ENCODE results near the gene CPB2.

The CPB2 gene

DNA sequence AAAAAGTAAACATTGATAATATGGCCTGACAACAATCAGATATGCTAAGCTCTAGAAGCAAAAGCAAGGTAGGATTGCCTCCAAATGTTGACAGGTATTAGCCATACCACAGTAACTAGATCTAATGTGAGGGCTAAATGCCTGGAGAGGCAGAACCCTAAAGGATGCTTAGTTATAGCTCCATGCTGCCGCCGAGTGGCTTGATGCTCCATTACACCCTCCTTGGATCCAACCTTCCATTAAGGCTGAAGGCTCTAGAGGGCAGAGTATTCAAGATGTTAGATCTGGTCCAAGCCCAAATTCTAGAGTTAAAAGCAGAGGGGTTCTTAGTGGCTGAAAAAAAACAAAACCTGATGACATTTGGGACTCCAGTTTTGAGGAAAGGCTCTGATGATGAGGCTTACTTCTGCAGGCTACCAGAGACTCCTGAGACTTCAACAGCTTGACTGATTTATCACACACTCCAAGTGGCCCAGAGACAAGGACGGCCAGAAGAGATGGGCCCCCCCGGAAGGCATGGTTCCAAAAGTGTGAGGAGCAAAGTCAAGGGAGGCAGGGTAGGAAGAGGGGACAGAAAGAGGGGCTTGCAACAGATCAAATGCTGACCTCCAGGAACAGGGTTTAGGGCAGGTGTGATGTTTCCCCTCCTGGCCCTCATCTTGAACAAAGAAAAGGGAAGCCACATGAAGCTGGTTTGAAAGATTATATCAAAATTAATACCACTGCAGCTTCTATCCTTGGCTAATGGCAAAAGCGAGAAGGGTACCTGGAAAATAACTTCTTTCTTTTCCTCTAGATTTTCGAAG lies 21.9 kb upstream of the CPB2 start:
- peak; percentile 71 to 73 for DNase-seq

DNA sequence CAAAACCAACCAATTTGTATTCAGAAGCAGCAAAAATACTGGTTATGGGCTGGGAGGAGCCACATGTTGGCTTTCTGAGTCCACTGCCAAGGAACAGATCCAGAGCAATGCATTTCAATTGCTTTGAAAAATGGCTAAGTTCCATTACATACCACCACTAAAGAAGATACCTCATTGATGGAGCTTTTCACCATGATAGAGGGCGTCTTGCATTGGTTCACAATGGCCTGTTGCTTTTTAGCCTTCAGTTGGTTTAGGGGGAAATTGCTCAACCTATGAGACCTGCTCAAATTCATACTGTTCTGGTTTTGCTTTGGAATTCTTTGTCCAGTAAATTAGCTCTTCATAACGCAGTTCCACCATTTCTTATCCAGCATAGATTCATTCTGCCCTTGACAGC lies 21.2 kb upstream of the CPB2 start:
- no peak for DNase-seq

DNA sequence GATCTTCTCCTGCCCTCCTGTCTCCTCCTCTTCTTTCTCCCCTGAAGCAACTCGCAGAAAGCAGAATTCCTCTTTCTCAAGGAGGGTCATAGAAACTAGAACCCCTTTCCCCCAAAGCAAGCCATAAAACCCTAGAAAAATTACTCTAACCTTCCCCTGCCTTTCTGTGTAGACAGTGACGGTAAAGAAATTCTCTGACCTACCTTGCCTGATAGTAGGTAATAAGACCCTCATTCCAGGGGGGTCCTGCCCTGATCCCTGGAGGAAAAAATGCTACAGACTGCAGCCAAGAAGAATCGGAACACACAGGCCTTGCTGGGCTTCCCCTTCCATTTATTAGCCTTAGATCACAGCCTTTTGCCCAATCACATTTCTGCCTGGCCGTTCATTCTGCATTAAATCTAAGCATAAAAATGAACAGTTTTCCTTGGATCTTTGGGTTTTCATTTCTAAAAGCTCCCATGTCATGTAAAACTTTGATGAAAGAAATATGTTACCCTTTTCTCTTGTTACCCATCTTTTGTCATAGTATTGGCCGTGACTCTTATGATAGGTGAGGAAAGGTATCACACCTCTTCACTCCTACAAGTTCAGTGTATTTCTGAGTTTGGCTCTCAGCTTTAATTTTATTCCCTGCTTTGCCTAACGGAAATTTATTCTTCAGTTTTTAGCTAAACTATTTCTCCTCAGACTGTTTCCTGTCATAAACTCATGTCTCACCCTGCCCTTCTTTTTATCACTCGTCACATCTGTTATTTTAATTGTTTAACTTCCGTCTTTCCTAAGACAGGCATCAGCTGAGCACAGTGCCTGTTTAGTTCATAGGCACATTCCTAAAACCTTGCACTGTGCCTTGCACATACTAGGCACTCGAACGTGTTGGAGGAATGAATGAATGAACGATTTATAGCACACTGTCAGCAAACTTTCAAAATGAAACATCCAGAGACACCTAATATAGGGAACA lies 20.4 kb upstream of the CPB2 start:
- DNase-seq: no peak

DNA sequence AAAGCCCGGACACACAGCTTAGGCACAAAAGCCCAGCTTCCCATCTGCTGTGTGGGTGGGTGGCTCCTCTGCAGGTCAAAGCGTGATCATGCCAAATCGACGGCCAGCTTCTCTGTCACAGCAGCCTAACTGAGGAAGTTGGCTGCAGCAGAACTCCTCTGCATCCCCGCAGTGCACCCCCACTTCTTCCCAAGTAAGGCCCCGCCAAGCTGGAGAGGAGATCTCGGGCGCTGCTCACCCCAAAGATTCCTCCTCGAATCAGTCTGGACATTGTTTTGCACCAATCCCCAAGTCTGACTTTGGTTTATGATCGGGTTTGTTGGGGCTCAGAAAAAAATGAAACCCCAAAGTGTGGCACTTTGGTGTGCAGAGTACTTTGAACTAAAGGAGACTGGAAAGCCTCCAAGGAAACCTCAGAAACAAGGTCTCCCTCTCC lies 19.7 kb upstream of the CPB2 start:
- DNase-seq: peak in 1 of 2 donors; percentile 27

DNA sequence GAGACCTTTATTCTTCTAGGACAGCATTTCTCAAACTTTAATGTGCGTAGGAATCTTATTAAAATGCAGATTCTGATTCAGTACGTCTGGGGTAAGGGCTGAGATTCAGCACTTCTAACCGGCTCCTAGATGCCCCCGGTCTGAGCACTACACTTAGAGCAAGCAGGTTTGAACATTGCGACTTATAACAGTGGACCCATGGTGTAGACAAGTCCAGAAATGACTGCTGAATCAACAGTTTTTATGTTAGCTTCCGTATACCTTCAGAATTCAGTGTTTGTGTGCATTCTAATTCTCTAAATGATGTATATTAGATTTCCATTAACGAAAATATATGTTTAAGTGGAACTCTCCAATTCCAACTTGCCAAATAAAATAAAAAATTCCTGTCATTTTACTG lies 17.5 kb upstream of the CPB2 start:
- DNase-seq: no peak

DNA sequence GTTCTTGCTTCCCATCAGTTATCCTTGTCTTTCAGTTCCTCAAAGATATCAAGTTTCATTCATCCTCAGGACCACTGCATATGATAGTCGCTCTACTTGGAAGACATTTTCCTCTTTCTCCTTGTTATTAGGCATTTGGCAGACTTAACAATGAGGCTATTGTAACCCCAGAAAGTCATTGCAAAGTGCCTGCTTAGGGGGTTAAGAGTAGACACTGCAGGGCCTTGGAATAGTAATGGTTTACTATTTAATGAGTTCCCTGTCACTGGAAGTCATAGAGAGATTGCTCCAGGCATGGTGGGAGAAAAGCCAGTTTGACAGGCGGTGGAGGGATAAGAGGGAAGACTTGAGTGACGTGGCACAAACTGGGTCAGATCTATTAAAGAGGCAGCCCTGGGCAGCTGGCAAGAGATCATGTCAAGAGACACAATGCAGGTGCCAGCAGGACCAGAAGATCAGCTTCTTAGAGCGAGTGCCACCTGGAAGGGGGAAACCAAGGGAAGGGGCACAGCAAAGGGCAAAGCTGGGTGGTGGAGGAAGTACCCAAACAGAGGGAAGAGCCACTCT lies 16.8 kb upstream of the CPB2 start:
- DNase-seq: no peak

DNA sequence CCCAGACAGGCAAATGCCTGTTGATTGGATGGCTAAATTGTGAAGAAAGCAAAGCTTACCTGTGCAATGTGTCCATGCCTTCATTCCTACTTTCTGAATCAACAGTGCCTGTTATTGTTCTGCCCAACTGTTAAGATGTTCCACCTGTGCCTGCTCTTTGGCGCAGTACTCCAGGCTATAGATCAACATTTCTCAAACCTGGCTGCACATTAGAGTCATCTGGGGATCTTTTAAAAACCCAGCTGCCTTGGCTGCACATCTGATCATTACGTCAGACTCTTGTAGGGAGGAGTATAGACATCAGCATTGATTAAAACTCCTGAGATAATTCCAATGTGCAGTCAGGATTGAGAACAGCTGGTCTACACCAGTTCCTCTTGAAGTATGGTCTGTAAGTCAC lies 16.2 kb upstream of the CPB2 start:
- DNase-seq: no peak

DNA sequence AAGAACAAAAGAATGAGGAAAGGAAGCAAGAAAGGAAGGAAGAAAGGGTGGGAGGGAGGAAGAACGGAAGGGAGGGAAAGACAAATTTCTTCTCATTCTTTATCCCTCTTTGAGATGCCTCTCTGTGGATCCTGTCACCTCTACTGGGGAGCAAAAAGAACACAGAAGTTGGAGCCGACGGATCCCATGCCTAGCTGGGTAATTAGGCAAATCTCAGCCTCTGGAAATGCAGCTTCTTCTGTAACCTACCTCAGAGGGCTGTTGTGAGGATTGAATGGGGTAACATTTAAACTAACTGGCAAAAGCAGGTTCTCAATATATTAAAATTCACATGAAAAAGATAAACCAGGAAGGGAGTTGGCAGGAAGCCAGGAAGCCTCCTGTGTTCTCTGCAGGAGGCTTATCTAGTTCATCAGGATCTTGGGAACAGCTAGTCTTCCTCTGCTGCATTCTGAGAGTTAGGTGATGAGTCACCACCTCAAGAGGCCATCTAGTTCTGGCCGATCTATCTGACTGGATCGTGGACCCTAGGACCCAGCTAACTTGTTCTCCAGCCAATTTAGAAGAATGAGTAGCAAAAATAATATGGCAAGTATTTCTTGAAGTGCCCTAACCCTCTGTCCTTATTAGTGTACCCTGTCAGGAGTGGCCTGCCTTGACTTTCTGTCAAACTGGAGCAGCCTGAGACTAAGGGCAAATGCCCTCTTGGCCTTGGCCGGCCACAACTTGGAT lies 15.2 kb upstream of the CPB2 start:
- no peak for DNase-seq

DNA sequence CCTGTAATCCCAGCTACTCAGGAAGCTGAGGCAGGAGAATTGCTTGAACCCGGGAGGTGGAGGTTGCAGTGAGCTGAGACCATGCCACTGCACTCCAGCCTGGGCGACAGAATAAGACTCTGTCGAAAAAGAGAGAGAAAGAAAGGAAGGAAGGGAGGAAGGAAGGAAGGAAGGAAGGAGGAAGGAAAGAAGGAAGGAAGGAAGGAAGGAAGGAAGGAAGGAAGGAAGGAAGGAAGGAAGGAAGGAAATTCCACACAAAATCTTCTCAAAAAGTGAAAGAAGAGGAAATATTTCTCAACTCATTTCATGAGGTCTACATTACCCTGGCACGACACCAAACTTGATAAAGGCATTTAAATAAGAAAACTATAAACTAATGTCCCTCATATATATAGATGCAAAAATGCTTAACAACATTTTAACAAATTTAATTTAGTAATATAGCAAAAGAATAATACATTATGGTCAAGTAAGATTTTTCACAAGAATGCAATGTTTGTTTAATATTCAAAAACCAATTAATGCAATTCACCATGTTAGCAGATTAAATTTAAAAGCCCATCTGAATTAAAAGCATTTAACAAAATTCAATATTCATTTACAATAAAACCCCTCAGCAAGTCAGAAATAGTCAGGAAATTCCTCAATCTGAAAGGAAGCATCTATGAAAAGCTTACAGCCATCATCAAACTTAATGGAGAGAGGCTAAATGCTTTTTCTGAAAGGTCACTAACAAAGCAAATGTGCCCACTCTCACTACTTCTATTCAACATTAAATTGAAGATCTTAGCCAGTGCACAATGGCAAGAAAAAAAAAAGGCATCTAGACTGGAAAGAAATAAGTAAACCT lies 12.0 kb upstream of the CPB2 start:
- DNase-seq: no peak

DNA sequence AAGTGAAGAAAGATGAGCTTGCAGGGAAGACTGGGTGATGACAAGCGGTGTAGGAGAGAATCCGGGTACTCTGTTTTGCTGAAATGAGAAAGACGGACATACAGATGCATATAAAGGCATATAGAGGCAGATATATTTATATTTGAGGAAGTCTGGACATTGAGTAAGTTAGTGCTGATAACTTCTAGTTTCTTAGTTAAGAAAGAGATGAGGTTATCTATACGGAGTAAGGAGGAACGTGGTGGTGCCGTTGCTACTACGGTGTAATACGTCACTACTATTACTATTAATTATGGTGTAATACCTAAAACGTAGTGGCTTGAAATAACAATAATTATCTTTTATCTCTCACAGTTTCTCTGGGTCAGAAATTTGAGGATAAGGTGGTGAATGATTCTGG lies 9.8 kb upstream of the CPB2 start:
- DNase-seq: no peak

DNA sequence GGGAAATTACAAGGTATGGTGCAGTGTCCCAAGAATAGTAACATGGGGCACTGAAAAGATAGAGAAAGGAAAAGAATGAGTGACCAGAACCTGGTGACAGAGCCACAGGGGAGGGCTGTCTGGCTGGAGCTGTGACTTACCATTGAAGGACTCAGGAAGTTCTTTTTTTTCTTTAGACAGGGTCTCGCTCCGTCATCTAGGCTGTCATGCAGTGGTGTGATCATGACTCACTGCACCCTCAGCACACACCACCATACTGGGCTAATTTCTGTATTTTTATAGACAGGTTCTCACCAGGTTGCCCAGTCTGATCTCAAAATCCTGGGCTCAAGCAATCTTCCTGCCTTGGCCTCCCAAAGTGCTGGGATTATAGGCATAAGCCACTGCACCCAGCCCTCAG lies 8.8 kb upstream of the CPB2 start:
- DNase-seq: peak in 1 of 2 donors; percentile 40

DNA sequence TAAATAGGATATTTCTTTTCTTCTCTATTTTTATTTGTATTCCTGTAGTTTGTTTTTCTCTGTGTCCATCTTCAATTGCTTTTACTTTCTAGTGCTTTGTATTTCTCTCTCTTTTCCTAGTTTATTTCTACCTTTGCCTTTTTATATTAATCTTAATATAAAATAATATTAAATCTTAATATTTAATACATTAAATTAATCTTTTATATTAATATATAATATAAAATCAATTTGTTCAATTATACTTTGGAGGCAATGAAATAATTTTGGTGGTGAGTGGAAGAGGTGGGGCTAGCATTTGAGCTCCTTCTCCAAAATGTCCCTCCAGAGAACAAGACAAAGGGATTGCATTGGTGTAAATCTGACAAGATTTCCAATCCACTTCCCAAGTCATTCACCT lies 6.3 kb upstream of the CPB2 start:
- DNase-seq: no peak

DNA sequence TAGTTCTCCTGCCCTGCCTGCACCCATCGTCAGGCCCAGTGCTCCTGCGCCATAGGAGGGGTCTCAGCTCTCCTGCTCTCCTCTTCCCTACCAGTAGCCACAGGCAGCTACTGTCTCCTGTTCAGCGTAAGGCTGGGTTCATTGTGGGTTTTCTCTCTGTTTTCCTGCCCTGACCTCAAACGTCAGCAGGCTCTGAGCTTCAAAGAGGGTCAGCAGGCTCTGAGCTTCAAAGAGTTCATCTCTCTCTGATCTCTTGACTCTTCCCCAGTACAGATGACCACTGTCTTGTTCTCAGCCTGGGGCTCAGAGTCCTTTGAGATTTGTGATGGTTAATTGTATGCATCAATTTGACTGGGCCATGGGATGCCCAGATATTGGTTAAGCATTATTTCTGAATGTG lies 4.6 kb upstream of the CPB2 start:
- no peak for DNase-seq

DNA sequence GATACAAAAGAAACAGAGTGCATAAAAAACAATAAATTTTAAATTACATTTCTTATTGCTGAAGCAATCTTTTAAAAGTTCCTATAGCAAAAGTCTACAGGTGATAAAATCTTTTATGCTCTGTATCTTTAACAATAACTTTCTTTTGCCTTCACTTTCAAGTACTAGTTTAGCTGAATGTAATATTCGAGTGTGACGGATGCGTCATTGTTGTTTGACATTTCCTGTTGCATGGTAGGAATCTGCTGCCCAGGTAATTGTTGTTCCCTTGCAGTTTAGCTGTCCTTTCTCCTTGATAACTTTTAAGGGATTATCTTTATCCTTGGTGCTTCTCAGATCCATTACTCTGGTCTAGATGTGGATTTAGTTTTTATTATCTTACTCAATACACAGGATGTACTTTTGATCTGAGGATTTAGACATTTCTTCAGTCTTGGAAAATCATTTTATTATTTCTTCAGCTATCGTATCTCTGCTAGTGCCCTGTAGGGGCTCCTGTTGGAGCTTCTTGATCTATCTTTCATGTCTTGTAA lies 2.1 kb upstream of the CPB2 start:
- DNase-seq: no peak

DNA sequence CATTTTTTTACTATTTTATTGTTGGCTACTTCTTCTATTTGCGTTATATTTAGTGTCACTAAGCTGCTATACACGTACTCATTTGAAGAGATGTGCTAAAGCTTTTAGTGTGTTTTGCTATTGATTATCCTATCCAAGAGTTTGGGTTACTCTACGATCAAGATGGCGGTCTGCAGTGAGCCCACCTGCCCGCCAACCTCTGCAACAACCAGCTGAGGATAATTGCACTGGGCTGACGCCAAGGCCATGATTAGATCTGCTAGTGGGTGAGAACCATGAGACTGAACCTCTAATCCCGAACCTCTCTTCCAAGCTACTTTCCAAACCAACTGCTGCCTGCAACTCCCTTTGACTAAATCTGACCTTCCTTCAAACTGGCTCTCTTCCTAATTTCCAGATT lies 1.8 kb downstream of the CPB2 start:
- no peak for DNase-seq

DNA sequence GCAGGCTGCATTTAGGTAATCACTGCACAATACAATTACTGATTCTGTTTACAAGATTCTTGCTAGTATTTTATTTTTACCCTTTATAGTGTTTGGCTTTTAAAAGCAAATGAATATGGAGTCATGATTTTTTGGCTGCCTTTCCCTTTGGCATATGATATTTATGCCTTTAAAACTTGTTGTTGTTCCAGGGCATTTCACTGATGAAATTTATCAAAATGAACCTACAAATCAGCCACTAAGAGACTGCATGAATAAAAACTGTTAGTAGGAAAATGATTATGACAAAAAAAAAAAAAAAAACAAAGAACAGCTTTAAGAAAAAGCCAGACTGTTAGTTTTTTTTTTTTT lies 2.6 kb downstream of the CPB2 start:
- DNase-seq: no peak

DNA sequence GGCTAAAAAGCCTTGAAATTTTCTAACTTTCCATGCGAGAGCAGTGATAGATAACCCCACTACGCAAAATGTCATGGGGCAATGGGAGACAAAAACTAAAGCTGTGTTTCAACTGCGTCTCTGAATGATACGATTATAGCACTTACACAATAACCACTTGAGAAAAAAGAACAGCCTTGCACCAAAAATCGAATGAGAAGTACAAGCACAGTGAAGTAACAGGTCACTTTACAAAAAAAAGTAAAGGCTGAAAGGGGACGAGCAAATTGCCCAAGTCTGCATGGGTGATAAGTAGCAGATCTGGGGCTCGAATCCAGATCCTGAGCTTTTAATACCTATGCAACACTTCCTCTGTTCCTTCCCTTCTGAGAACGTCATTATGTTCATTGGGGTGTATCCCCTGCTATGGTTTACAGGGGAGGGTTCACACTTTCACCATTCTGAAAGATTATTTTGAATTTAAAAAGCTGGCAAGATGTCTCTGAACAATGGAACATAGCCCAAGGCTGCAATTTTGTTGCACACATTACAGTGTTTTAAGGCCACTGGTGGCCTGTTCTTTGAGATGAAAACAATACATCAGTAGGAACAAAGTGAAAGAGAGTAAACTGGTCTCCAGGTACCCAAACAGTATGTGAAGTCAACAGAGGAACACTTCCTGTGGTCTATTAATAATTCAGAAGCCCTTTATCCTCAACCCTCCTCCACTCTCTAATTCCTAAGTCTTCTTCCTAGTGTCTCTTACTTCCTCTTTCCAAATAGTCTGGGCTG lies 3.2 kb downstream of the CPB2 start:
- no peak for DNase-seq

DNA sequence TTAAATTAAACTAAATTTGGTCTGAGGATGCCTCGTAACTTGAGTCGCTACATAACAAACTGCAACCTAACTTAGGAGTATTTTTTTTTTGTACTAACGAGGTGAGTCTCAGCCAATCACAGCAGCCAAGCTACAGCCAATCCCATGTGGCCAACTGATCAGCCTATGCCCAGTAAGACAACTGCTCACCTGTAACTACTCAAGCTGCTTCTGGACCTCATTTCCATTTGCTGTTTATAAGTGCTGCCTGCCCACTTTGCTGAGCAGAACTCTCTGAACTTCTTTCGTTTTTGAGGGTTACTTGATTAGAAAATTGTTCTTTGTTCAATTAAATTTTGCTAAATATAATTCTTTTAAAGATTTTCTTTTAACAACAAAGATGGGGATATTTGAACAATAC lies 3.8 kb downstream of the CPB2 start:
- DNase-seq: no peak

DNA sequence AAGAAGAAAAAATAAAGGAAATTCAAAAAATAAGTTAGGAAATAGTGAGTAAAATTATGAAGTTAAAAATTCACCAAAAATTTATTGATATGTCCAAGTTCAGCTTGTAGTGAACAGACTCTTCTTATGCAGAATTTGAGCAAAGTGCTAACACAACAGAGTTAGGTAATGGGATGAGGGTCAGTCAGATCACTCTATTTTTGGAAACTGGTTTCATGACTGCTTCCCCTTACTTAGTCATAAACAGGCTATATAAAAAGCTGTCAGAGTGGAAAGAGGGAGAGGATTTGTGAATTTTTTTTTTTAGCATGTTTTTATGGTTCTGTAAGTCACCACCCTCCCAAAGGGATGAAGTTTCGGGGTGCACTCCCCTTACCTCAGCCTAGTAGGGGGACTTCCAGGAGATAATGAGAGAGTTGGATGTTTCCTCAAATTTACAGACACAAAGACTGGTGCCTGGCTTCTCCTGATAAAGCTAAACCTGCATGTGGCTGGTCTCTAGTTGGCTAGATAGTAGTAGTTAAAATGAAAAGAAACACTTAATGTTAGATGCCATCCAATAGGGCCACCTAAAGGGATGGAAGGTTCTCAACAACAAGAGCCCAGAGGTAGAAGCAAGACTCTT lies 4.5 kb downstream of the CPB2 start:
- DNase-seq: no peak

DNA sequence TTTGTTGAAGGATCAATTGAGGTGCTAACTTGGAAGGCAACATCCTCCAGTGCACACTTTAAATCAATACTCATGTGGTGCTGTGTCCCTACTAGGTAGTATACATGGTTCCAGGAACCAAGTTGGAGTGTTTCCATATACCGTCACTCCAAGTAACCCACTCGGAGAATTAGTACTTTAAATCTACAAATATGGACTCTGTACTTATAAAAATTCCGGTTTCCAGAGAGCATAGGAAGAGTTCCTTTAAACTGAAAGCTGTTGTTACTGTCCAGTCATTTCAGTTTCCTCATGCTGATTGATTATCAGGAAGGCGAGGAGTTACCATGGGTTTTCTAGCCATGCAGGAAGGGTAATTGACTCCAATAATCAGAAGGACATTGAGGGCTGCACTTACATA lies 7.2 kb downstream of the CPB2 start:
- DNase-seq: no peak

DNA sequence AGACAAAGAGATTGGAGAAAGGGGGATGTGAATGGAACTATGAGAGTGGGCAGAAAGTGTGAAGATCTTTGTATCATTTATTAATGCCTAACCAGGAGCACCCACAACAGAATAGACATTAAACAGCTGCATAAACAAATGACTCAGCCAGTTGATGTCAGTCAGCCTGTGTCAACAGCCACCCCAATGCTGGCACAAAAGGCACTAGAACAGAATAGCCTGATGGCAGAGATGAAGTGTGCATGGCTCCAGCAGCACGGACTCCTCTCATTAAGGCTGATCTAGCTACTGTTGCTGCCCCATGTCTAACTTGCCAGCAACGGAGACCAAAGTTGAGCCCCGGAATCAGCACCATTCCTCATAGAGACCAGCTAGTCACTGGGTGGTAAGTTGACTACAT lies 7.8 kb downstream of the CPB2 start:
- DNase-seq: no peak
